ENCODE data around the gene PCDH17. TPM values are rescaled to one million over a fixed set of nuclear protein-coding genes. Genes with fewer than 3 reads are reported as not detected.

Gene PCDH17
- total and polyA plus RNA-seq, 2 of the 4 experiments (the other 2 are of a cell fraction): under 0.01 TPM; not detected in 1

DNA sequence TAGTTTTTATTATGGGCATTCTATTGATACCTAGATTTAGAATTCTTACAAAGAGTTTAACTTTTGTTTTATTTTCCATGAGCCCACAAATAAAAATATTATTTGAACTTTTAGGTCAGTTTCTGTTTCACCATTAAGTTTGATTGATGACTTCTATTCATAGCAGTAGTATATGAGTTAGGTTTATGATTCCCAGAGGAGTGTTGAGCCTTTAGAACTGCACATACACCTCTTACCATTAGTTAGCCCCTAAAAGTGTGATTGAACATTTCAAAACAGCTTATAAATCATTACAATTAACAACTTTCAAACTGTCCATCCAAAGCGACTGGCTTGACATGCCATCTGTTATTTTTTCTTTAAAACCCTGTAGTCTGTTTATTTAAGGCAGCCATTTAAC, 19.0 kb upstream of the PCDH17 start:
- Histone ChIP-seq H3K4me3 (ENCODE audit: insufficient read depth, low read depth, low read length) (no peak overlapping the region), H3K9ac (ENCODE audit: low read depth, low read length) (no peak overlapping the region), H2AK5ac (ENCODE audit: low read depth, low read length) (no peak overlapping the region), H3K56ac (ENCODE audit: extremely low read depth, insufficient read depth, low read length) (no peak overlapping the region), H3K79me1 (ENCODE audit: low read depth in 1 of 2, low read length in 2 of 2) (no peaks in the 10 kb centered on the region), H3K4me1 (ENCODE audit: control insufficient read depth, insufficient read depth, low read length) (no peaks in the 10 kb centered on the region), H2BK5ac (ENCODE audit: low read depth, low read length, poor library complexity, severe bottlenecking) (no peak overlapping the region), H2AFZ (replicated peaks; ENCODE audit: low read length, poor library complexity) (no peak overlapping the region), H2AK9ac (replicated peaks; ENCODE audit: low read depth, low read length, poor library complexity) (no peak overlapping the region), H3K27ac (ENCODE audit: insufficient read depth, low read length) (no peak overlapping the region), H4K5ac (ENCODE audit: low read depth, low read length) (no peak overlapping the region), H2BK120ac (ENCODE audit: low read depth, low read length) (no peak overlapping the region), H4K8ac (ENCODE audit: low read depth in 2 of 2, low read length in 2 of 2) (no peak overlapping the region), H4K91ac (ENCODE audit: insufficient read depth, low read depth, low read length) (no peak overlapping the region), H3K36me3 (ENCODE audit: control insufficient read depth, insufficient read depth, low read length) (no peaks in the 10 kb centered on the region), H3K4ac (ENCODE audit: low read depth, low read length) (no peak overlapping the region), H2BK20ac (ENCODE audit: low read depth, low read length) (no peak overlapping the region), H3K9me3 (ENCODE audit: control insufficient read depth, insufficient read depth, low read length) (no peaks in the 10 kb centered on the region), H3K9me1 (ENCODE audit: insufficient read depth, low read length) (no peaks in the 10 kb centered on the region), H3K27me3 (ENCODE audit: control insufficient read depth, insufficient read depth, low read length) (no peaks in the 10 kb centered on the region), H3K14ac (replicated peaks; ENCODE audit: low read depth, low read length) (no peak overlapping the region), H4K20me1 (ENCODE audit: insufficient read depth, low read length) (no peaks in the 10 kb centered on the region), H3K18ac (ENCODE audit: low read depth, low read length) (no peak overlapping the region), H2BK15ac (ENCODE audit: low read depth, low read length) (no peak overlapping the region), H3K23ac (ENCODE audit: low read depth, low read length) (no peak overlapping the region), H3K4me2 (ENCODE audit: low read depth, low read length) (no peak overlapping the region)
- no peak for ATAC-seq (ENCODE audit: low read depth)
- in situ Hi-C loops (cut with MboI; ENCODE audit: low sequenced_read_pairs) (no loop called here), intact Hi-C loops (cut with micrococcal nuclease) (no loop called here), dilution Hi-C loops (cut with HindIII; ENCODE audit: low sequenced_read_pairs, unreplicated experiment) (no loop called here)
- ChIA-PET POLR2A (ENCODE audit: unreplicated experiment) (no interaction called here), CTCF (interaction anchor here (1.6 kb wide), 1 partner anchor 12 kb away, joined by 4 read pairs; no protein-coding TSS in a partner anchor)
- TF ChIP-seq CEBPB (IDR thresholded peaks at IDR 0.05; ENCODE audit: low read depth, low read length) (no peak), RFX5 (IDR thresholded peaks at IDR 0.05; ENCODE audit: low read depth, low read length) (no peak)
- DNase-seq: no peak
- no TSS peak for BruUV-seq (replicated peaks)
- no CpG with 5 or more reads among the region's 1 CpG for WGBS, 2 experiments (ENCODE audit: extremely low coverage in 2 of 2, insufficient read length in 1 of 2)
